Measurements from ENCODE around the gene TIMP2. TPM values are rescaled to one million over a fixed set of nuclear protein-coding genes. Genes with fewer than 3 reads are reported as not detected.

The TIMP2 gene
- total and polyA plus RNA-seq, 4 donors, result 8.9 to 37.6 (median 10.1) TPM

DNA sequence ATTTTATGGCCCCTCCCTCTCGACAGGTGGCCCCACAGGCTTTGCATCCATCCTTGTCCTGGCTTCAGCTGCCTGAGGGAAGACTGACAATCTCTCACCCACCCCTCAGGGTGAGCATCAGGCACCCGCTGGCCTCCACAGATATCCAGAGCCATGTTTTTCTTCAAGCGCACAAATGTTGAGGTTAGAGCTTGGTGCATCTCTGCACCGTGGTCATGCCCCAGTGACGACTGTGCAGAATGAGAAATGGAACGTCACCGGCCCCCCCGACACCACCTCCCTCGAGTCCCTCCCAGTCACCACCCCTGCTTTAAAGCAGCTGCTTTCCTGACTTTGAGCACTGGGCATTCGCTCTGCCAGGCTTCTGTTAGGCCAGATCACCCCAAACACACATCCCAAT lies 19.8 kb upstream of the TIMP2 start:
- H3K9me3 ChIP-seq (ENCODE audit: control insufficient read depth in 4 of 4, low read length in 3 of 4), result no peaks in the 10 kb centered on the region
- peaks cover 0 to 2% (median 0%) of the 10 kb centered on the region in 4 donors for H3K27me3 ChIP-seq (ENCODE audit: control insufficient read depth in 4 of 4, insufficient read depth in 4 of 4, low read length in 3 of 4)
- 79% methylated on average over 10 of the region's 10 CpGs for WGBS
- H3K36me3 ChIP-seq (ENCODE audit: control insufficient read depth in 4 of 4, insufficient read depth in 3 of 4, low read depth in 1 of 4, low read length in 3 of 4), result no peaks in the 10 kb centered on the region
- TF ChIP-seq, protein P1, sequence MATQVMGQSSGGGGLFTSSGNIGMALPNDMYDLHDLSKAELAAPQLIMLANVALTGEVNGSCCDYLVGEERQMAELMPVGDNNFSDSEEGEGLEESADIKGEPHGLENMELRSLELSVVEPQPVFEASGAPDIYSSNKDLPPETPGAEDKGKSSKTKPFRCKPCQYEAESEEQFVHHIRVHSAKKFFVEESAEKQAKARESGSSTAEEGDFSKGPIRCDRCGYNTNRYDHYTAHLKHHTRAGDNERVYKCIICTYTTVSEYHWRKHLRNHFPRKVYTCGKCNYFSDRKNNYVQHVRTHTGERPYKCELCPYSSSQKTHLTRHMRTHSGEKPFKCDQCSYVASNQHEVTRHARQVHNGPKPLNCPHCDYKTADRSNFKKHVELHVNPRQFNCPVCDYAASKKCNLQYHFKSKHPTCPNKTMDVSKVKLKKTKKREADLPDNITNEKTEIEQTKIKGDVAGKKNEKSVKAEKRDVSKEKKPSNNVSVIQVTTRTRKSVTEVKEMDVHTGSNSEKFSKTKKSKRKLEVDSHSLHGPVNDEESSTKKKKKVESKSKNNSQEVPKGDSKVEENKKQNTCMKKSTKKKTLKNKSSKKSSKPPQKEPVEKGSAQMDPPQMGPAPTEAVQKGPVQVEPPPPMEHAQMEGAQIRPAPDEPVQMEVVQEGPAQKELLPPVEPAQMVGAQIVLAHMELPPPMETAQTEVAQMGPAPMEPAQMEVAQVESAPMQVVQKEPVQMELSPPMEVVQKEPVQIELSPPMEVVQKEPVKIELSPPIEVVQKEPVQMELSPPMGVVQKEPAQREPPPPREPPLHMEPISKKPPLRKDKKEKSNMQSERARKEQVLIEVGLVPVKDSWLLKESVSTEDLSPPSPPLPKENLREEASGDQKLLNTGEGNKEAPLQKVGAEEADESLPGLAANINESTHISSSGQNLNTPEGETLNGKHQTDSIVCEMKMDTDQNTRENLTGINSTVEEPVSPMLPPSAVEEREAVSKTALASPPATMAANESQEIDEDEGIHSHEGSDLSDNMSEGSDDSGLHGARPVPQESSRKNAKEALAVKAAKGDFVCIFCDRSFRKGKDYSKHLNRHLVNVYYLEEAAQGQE (IDR thresholded peaks at IDR 0.05), result no peak
- TF ChIP-seq FOXA1 (IDR thresholded peaks at IDR 0.05) (no peak), JUND (IDR thresholded peaks at IDR 0.05) (no peak), HNF4G (IDR thresholded peaks at IDR 0.05) (no peak), RAD21 (IDR thresholded peaks at IDR 0.05) (no peak), EGR1 (IDR thresholded peaks at IDR 0.05; ENCODE audit: low read depth in 2 of 2) (no peak), FOXA2 (IDR thresholded peaks at IDR 0.05) (no peak), GABPA (IDR thresholded peaks at IDR 0.05 in 1 of 2, conservative IDR thresholded peaks at IDR 0.05 in 1 of 2) (no peak), MAX (IDR thresholded peaks at IDR 0.05) (no peak), SP1 (IDR thresholded peaks at IDR 0.05) (no peak), HNF4A (conservative IDR thresholded peaks at IDR 0.05) (no peak), ATF3 (IDR thresholded peaks at IDR 0.05) (no peak), NR2F2 (IDR thresholded peaks at IDR 0.05) (no peak), CTCF (IDR thresholded peaks at IDR 0.05; ENCODE audit: low read depth, low read length, missing input control) (no peak)
- TF ChIP-seq, protein P2, sequence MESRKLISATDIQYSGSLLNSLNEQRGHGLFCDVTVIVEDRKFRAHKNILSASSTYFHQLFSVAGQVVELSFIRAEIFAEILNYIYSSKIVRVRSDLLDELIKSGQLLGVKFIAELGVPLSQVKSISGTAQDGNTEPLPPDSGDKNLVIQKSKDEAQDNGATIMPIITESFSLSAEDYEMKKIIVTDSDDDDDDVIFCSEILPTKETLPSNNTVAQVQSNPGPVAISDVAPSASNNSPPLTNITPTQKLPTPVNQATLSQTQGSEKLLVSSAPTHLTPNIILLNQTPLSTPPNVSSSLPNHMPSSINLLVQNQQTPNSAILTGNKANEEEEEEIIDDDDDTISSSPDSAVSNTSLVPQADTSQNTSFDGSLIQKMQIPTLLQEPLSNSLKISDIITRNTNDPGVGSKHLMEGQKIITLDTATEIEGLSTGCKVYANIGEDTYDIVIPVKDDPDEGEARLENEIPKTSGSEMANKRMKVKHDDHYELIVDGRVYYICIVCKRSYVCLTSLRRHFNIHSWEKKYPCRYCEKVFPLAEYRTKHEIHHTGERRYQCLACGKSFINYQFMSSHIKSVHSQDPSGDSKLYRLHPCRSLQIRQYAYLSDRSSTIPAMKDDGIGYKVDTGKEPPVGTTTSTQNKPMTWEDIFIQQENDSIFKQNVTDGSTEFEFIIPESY (IDR thresholded peaks at IDR 0.05), result no peak
- H3K27ac ChIP-seq (ENCODE audit: low read depth in 1 of 2, low read length in 2 of 2), result no peak overlapping the region
- no peak overlapping the region for H3K4me3 ChIP-seq (ENCODE audit: low read depth in 1 of 3, low read length in 3 of 3)
- no peak for DNase-seq (ENCODE audit: low spot score)
- peaks cover 0 to 2% (median 0%) of the 10 kb centered on the region in 4 donors for H3K4me1 ChIP-seq (ENCODE audit: control insufficient read depth in 4 of 4, insufficient read depth in 4 of 4, low read length in 3 of 4)
- H3K9ac ChIP-seq (ENCODE audit: low read depth in 1 of 2, low read length in 2 of 2), result no peak overlapping the region

DNA sequence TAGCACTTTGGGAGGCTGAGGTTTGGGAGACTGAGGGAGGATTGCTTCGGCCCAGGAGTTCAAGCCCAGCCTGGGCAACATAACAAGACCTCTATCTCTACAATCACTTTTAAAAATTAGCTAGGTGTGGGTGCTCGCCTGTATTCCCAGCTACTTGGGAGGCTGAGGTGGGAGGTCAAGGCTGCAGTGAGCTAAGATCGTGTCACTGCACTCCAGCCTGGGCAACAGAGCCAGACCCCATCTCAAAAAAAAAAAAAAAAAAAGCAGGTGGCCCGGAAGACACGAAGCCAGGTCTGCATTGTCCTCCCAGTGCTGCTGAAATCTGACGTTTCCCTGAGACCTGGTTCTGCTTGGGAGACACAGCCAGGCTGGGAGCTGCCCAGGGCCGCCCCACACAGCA lies 18.8 kb upstream of the TIMP2 start:
- no peak overlapping the region for H3K9ac ChIP-seq (ENCODE audit: low read depth in 1 of 2, low read length in 2 of 2)
- no peak overlapping the region for H3K4me3 ChIP-seq (ENCODE audit: low read depth in 1 of 3, low read length in 3 of 3)
- H3K9me3 ChIP-seq (ENCODE audit: control insufficient read depth in 4 of 4, low read length in 3 of 4), result no peaks in the 10 kb centered on the region
- no peak for TF ChIP-seq MAX (IDR thresholded peaks at IDR 0.05)
- TF ChIP-seq SP1 (IDR thresholded peaks at IDR 0.05), result no peak
- TF ChIP-seq HNF4A (conservative IDR thresholded peaks at IDR 0.05), result no peak
- peaks cover 0 to 2% (median 0%) of the 10 kb centered on the region in 4 donors for H3K4me1 ChIP-seq (ENCODE audit: control insufficient read depth in 4 of 4, insufficient read depth in 4 of 4, low read length in 3 of 4)
- H3K27ac ChIP-seq (ENCODE audit: low read depth in 1 of 2, low read length in 2 of 2), result no peak overlapping the region
- 79% methylated on average over 7 of the region's 7 CpGs for WGBS
- no peak for DNase-seq (ENCODE audit: low spot score)
- H3K27me3 ChIP-seq (ENCODE audit: control insufficient read depth in 4 of 4, insufficient read depth in 4 of 4, low read length in 3 of 4), result peaks cover 0 to 2% (median 0%) of the 10 kb centered on the region in 4 donors
- H3K36me3 ChIP-seq (ENCODE audit: control insufficient read depth in 4 of 4, insufficient read depth in 3 of 4, low read depth in 1 of 4, low read length in 3 of 4), result no peaks in the 10 kb centered on the region
